ENCODE data around the gene JPH4.

Gene JPH4

GRCh38 chr14:23577710-23578392 is 739 bp downstream of the JPH4 start:
- DNase-seq, result no peak

DNA sequence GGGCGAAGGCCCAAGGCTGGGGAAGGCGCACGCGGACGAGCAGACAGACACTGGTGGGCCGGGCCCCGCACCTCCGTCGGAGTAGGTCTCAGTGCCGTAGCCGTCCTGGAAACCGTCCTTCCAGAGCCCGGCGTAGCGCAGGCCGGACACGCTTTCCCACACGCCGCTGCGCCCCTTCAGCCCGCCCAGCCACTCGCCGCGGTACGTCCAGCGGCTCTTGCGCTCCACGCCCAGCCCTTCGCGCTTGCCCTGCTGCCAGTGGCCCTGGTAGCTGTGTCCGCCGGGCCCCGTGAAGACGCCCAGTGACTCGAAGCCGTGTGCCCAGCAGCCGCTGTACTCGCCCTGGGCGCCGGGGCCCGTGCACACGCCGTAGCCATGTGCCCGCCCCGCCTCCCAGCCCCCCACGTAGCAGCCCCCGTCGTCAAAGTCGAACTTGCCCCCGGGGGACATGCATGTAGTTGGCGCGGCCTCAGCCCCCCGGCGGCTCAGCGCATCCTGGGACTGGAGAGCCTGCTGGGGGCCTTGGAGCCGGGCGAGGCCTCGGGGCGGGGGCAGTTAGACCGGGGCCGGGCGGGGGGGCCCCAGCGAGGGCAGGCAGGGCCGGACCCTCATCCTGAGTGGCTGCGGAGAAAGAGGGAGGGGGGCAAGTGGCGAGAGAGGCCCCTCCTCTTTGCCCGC is 1.4 kb downstream of the JPH4 start:
- DNase-seq, result no peak

DNA sequence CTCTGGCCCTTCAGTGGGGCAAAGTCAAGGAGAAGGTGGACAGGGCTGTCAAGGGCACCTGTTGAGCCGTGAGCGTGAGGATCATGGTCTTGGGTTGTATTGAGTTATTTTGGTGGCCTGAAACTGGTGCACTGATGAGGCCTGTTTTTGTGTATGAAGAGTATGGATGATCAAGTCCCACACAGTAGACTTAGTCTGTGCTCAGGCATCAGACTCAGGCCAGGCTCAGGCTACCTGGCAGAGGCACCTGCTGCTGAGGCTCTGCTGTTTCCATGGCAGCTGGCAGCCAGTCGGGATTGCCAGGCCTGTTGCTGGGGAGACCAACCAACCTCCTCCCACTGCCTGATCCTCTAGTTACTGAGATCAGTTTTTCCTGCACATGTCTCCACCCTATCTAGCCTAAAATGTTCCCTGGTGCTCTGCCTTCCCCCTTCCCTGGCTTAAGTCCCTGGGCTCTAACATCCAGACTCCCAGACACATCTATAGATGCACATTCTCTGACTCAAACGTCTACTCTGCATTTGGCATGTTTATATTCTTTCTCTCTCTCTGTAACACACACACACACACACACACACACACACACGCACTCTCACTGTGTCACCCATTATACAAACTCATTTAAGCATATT is 5.1 kb downstream of the JPH4 start:
- DNase-seq, result no peak

GRCh38 chr14:23572836-23573235 is 5.8 kb downstream of the JPH4 start:
- DNase-seq, result no peak

DNA sequence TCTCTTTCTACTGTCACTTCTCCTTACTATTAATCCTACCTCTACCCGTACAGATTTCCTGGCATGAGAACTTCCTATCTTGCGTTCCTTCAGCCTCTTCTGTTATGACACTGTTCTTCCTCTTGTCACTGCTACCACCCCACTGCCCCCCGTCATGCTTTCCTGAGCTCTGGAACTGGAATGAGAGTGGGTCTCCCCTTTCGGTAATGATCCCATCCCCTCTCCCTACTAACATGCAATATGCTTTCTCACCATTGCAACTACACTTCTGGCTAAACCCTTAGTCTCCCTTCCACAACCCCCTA is 6.1 kb downstream of the JPH4 start:
- DNase-seq, result no peak

- DNase-seq, result no peak
Observed at GRCh38 chr14:23571701-23572523, 6.7 kb downstream of the JPH4 start.

- no peak for DNase-seq
Observed at GRCh38 chr14:23570806-23571483, 7.6 kb downstream of the JPH4 start.

- peak in 1 of 2 experiments; percentile 49 for DNase-seq
Observed at GRCh38 chr14:23569443-23570151, 9.0 kb downstream of the JPH4 start.

DNA sequence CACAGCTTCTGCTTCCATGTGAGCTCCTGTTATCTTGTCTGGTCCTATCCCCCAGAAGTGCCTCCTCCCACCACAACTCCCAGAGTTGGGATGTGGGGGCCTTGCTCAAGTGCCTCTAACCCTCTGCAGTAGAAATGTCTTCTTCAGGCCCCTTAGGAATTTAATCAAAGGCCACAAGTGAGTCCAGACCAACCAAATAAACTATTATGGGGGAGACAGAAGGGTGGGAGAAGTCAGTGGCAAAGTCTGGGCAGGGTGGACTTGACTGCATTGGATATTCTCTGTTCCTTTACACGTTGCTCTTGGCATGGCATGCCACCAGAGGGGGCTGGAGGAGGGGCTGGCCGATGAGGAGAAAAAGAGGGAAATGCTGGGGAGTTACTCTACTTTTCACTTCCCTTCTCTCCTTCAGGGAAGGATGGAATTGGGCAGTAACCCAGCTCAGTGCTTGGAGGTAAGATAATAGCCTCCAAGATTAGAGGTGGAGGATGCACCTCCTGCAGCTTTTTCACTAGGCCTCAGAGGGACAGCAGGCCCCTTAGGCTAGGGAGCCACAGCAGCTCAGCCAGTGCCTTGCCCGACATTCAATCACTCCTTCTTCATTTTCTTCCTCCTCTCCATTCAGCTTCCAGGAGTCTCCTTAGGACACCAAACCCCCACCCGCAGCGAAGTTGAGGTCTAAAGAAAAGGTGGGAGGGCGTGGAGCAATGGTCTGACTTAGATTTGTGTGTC is 9.8 kb downstream of the JPH4 start:
- no peak for DNase-seq

DNA sequence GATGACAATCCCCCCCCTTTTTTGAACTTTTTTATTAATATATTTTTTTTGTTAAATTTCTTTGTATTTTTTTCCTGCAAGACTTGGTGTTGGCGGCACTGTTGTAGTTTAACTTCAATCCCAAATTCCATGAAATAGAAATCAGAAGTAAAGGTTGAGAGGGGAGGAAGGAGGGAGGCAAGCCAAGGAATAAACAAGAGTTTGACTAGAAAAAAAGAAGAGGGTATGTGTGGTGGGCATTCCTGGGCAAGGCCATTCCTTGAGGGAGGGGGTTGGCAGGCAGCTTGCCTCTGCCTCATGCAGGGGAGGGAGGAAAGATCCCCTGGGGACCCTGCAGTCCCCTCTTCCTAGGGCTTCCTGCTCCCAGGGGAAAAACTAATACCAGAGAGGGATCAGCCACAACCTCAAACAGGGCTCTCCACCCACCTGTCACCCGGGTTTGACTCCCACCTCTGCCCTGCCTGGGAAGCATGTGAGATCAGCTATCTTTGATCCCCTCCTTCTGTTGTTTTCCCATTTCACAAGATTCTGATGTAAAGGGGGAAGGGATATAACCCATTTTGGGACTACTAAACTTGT is 10.5 kb downstream of the JPH4 start:
- DNase-seq, result no peak

DNA sequence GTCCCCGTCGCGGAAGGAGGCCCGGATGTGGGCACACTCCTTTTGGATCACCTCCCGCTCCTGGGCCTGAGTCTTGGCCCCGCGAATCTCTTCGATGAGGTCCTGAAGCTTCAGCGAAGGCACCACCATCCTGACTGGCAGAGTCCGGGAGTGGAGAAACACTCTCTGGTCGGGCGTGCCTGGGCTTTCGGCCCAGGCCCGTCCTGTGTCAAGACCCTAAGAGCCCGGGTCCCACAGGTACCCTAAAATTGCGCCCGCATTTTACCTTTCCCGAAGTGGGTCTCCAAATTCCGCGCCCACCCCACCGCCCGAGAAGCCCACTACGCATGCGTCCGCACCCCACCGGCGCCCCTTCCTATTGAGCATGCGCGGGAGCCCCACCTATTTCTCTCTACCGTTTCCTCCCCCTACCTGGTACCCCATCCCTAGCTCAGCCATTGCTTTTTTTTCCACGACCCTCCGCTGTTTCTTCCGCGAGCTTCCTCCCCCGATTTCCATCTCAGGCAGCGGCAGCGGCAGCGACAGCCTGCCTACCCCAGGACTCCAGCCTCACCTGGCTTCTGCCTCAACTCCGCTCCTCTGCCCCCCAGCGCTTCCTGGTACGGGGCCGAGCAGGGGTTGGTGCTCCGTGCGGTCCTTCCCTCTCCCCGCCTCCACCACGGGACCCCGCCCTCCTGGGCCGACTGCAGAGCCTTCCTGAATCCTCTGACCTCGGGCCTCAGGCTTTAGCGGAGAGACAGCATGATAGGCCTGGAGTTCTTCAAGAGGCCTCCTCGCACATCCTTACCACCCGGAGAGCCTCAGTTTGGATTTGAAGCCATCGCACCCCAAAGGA is 11.2 kb downstream of the JPH4 start, which contains the start of gene AP1G2:
TSS of gene AP1G2 (minus strand) at position 606 of the 835 bp plus-strand sequence. CDS start at position 129, 477 bp downstream.
- peak; percentile 30 to 76 for DNase-seq

- DNase-seq, result peak in 1 of 2 experiments; percentile 38
Observed at GRCh38 chr14:23566778-23567185, 11.8 kb downstream of the JPH4 start.

GRCh38 chr14:23566112-23566777 is 12.3 kb downstream of the JPH4 start:
- no peak for DNase-seq

GRCh38 chr14:23565626-23566025 is 13.0 kb downstream of the JPH4 start:
- no peak for DNase-seq

- no peak for DNase-seq
Observed at GRCh38 chr14:23564876-23565275, 13.7 kb downstream of the JPH4 start.

- DNase-seq, result no peak
Observed at GRCh38 chr14:23564181-23564812, 14.3 kb downstream of the JPH4 start.

DNA sequence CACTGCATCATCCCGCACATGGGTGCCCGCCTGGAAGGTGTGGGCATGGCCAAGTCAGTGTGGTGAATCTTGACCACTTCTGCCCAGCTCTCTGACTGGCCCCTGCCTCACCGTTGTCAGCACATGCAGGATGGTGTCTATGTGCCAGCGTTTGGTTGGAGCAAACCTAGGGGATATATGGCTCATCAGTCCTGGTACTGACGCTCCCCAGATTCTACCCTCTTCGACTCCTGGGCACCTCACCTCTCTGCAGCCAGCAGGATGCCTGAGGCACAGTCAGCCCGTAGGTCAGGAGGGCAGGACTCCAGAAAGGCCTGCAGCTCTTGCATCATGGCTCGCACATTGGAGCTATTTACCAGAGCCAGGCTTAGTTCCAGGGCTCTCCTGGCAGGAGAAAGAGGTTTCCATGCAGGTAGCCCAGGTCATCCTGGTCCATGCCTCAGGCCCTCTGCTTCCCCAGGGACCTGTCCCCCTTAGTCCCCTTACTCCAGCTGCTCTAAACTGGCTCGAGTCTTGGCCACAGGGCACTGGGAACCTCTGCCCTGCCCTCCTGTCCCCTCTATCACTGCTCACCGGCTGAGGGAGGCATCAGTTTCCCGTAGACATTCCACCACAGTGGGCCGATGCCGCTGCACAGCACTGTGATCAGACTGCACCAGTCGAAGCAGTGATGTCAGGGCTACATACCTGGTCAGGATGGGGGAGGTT is 15.0 kb downstream of the JPH4 start:
- DNase-seq, result no peak

DNA sequence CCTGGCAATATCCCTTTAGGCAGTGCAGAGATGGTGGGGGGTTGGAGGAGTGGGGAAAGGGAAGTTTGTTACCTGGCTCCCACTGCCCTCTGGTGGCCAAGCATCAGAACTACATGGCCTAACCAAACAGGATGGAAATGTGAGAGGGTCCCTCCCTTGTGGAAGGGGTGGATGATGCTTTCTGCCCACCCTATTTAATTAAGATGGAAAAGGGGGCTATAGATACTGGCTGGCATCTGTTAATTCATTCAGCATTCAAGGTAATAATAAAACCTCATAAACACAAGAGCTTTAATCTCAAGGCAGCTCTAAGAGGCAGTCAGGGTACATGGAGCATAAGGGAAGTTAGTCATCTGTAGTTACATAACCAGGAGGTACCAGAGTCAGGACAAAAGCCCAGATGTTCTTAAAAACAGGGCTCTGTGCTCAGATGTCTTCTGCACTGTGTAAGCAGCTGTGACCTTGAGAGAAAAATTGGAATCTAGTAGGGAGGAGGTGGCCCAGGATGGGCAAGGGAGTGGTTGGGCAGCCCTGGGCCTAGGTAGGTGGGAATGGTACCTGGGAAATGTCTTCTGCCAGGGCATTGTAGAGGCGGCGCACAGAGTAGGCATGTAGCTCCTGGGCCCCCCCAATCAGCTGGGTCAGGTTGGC is 15.6 kb downstream of the JPH4 start:
- DNase-seq, result peak in 1 of 2 experiments; percentile 31

Measured in SW 1271 (cell line).